ENCODE measurements around the gene N4BP2L2.

N4BP2L2 gene

GRCh38 chr13:32471187-32471922 lies 67.2 kb downstream of the N4BP2L2 start:
- TF ChIP-seq CTCF (IDR thresholded peaks at IDR 0.05; ENCODE audit: insufficient read depth, low read length, missing control alignments), result no peak
- CTCF ChIA-PET, result interaction anchor here (1.4 kb wide), 2 partner anchors 110 to 562 kb away, joined by 3 read pairs; no protein-coding TSS in a partner anchor
- H3K4me3 ChIP-seq (ENCODE audit: low read depth, low read length), result no peak overlapping the region
- POLR2A ChIA-PET, result no interaction called here
- no peak for DNase-seq (ENCODE audit: low read depth, low spot score)

GRCh38 chr13:32468502-32469142 lies 70.0 kb downstream of the N4BP2L2 start:
- ChIA-PET CTCF (interaction anchor here (0.6 kb wide), 1 partner anchor 233 kb away, joined by 3 read pairs; no protein-coding TSS in a partner anchor), POLR2A (no interaction called here)
- no peak for TF ChIP-seq CTCF (IDR thresholded peaks at IDR 0.05; ENCODE audit: insufficient read depth, low read length, missing control alignments)
- no peak overlapping the region for H3K4me3 ChIP-seq (ENCODE audit: low read depth, low read length)
- DNase-seq (ENCODE audit: low read depth, low spot score), result no peak

- CTCF ChIA-PET, result interaction anchor here (0.6 to 1.3 kb wide), 4 partner anchors 10 to 125 kb away, joined by 3 to 4 read pairs (median 4); no protein-coding TSS in a partner anchor
Measured at GRCh38 chr13:32456591-32456990, 82.0 kb downstream of the N4BP2L2 start.

GRCh38 chr13:32455594-32455903 lies 83.0 kb downstream of the N4BP2L2 start:
- no peak for DNase-seq (ENCODE audit: low read depth, low spot score)
- no peak overlapping the region for H3K4me3 ChIP-seq (ENCODE audit: low read depth, low read length)
- ChIA-PET CTCF (interaction anchor here (1.3 kb wide), 1 partner anchor 11 kb away, joined by 4 read pairs; no protein-coding TSS in a partner anchor), POLR2A (no interaction called here)
- TF ChIP-seq CTCF (IDR thresholded peaks at IDR 0.05; ENCODE audit: insufficient read depth, low read length, missing control alignments), result no peak

More at GRCh38 chr13:32456591-32456990, 82.0 kb downstream of the N4BP2L2 start:
- TF ChIP-seq CTCF (IDR thresholded peaks at IDR 0.05; ENCODE audit: insufficient read depth, low read length, missing control alignments), result no peak
- no peak for DNase-seq (ENCODE audit: low read depth, low spot score)
- POLR2A ChIA-PET, result no interaction called here
- H3K4me3 ChIP-seq (ENCODE audit: low read depth, low read length), result no peak overlapping the region

GRCh38 chr13:32454886-32455593 lies 83.6 kb downstream of the N4BP2L2 start:
- H3K4me3 ChIP-seq (ENCODE audit: low read depth, low read length), result no peak overlapping the region
- DNase-seq (ENCODE audit: low read depth, low spot score), result no peak
- CTCF ChIA-PET, result no interaction called here
- POLR2A ChIA-PET, result no interaction called here
- no peak for TF ChIP-seq CTCF (IDR thresholded peaks at IDR 0.05; ENCODE audit: insufficient read depth, low read length, missing control alignments)

GRCh38 chr13:32453981-32454380 lies 84.6 kb downstream of the N4BP2L2 start:
- POLR2A ChIA-PET, result no interaction called here
- no peak overlapping the region for H3K4me3 ChIP-seq (ENCODE audit: low read depth, low read length)
- CTCF ChIA-PET, result no interaction called here
- no peak for TF ChIP-seq CTCF (IDR thresholded peaks at IDR 0.05; ENCODE audit: insufficient read depth, low read length, missing control alignments)
- DNase-seq (ENCODE audit: low read depth, low spot score), result no peak

Data from AG04449 (cell line).